ENCODE measurements around the gene CCM2.
A peak's percentile ranks its signal among the peaks of the same experiment; 100 is the strongest.

Gene CCM2

DNA sequence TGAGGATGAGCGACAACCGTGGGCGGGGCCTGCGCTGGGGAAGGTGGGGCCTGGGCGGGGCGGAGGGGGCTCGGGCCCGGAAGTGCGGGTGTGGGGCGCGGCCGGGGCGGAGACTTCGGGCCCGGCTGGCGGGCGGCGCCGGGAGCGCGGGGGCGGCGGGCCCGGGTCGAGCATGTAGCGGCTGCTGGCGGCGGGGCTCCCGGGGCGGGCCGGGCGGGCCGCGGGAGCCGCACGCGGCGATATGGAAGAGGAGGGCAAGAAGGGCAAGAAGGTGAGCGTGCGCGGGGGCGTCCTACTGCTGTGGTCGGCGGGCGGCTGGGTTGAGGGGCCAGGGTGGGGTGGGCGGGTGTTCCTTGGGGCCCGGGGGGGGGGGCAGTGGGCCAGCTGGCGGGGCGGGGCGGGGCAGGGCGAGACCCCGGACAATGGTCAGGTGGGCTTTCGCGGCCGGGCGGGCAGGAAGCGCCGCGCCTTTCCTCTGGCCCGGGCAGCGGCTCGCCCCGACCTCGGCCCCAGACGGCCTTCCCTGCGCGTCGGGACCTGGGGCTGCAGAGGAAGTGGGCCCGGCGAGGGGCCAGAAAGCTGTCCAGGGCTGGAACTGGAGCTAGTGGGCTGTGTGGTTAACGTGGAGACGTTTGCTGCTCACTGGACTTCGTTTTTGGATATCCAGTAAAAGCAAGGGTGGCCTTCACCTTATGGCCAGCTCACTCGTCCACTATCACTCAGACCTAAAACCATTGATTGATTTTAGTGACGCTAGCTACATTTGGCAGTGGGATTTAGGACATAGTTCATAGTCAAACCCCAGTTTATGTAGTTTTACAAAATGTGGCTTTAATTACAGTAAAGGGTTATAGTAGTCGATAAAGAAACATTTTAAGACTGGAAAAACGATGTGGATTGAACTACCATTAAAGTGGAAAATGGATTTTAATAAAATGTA lies at the start of gene CCM2:
TSS of gene CCM2 (plus strand) at position 109 of the 940 bp plus-strand sequence. CDS start at position 242, 133 bp downstream.
- no peak for TF ChIP-seq ZNF274 (IDR thresholded peaks at IDR 0.05; ENCODE audit: low read depth, low read length)

GRCh38 chr7:44953156-44953555 lies 46.8 kb upstream of the CCM2 start:
- no peak for TF ChIP-seq ZNF274 (IDR thresholded peaks at IDR 0.05; ENCODE audit: low read depth, low read length)
- H3K4me3 ChIP-seq (ENCODE audit: low read length), result no peak overlapping the region

More for the DNA sequence above, at the start of gene CCM2:
- H3K4me3 ChIP-seq (ENCODE audit: low read length), result peak within 1 kb of the TSS; percentile 100

- TF ChIP-seq ZNF274 (IDR thresholded peaks at IDR 0.05; ENCODE audit: low read depth, low read length), result no peak
- no peak overlapping the region for H3K4me3 ChIP-seq (ENCODE audit: low read length)
Measured at GRCh38 chr7:44955733-44956132, 44.3 kb upstream of the CCM2 start.

GRCh38 chr7:44956157-44956766 lies 43.7 kb upstream of the CCM2 start:
- no peak for TF ChIP-seq ZNF274 (IDR thresholded peaks at IDR 0.05; ENCODE audit: low read depth, low read length)
- H3K4me3 ChIP-seq (ENCODE audit: low read length), result no peak overlapping the region

- no peak for TF ChIP-seq ZNF274 (IDR thresholded peaks at IDR 0.05; ENCODE audit: low read depth, low read length)
- no peak overlapping the region for H3K4me3 ChIP-seq (ENCODE audit: low read length)
Measured at GRCh38 chr7:44958645-44959344, 41.2 kb upstream of the CCM2 start.

DNA sequence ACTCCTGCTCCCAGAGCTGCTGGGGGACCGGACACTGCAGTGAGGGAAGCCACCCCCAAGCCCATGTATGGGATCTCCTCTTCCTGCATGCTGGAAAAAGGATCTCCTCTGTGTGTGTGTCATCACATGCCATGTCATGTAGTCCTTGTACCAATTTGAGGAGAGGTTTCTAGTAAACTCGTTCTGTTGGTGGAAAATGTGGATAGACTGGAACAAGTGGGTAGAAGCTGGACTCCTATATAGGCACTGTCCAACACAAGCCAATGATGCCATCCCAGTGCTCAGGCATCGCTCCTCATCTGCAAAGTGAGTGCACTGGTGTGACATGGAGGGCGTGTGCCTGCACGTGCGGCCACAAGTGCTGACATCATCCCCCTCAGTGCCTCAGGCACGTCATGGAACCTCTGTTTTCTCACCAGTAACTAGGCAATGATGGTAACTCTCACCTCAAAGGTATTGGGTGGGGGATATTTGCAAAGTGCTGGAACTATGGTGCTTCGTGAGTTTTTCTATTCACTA lies 40.5 kb upstream of the CCM2 start:
- H3K4me3 ChIP-seq (ENCODE audit: low read length), result no peak overlapping the region

GRCh38 chr7:44960011-44960580 lies 39.9 kb upstream of the CCM2 start:
- no peak for TF ChIP-seq ZNF274 (IDR thresholded peaks at IDR 0.05; ENCODE audit: low read depth, low read length)
- no peak overlapping the region for H3K4me3 ChIP-seq (ENCODE audit: low read length)

More for the DNA sequence above, 40.5 kb upstream of the CCM2 start:
- no peak for TF ChIP-seq ZNF274 (IDR thresholded peaks at IDR 0.05; ENCODE audit: low read depth, low read length)

- H3K4me3 ChIP-seq (ENCODE audit: low read length), result no peak overlapping the region
- no peak for TF ChIP-seq ZNF274 (IDR thresholded peaks at IDR 0.05; ENCODE audit: low read depth, low read length)
Measured at GRCh38 chr7:44961844-44962482, 38.0 kb upstream of the CCM2 start.

- H3K4me3 ChIP-seq (ENCODE audit: low read length), result no peak overlapping the region
Measured at GRCh38 chr7:44962483-44963251, 37.3 kb upstream of the CCM2 start.

DNA sequence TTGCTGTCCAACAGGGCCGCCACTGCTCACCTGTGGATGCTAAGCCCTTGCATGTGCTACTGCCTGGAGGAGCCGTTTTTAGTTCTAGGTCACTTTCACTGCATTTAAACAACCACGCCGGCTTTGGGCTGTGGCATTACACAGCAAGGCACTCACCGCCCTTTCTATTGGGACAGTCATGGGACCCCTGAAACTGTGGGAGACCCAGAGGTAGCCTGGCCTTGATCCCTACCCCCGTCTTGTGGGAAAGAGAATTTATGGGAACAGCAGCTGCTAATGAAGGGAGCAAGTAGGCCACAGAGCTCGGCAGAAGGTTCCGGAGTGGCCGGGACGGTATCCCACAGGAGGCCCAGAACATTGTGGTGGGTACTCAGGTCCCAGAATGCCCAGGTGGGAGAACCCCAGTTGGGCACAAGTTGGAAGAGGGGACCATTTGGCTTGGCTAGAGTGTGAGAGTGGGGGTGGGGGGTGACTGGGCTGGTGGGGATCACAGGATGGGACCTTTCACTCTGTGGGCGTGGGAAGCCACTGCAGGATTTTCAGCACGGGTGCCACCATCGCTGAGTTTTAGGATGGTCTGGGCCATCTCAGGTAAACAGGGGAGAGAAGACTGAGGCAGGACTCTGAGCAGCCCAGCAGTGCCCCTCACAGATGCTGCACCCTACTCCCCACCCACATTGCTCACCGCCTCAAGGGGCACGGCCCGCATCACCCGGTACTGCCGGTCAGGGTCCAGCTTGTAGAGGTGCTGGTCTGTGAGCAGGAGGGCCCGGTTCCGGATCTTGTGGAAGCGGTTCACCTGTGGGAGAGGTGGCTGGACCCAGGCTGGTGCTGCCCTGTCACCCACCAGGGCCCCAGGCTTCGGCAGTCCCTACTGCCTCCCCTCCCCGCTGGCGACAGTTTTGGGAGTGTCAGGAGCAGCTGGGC lies 36.4 kb upstream of the CCM2 start:
- no peak for TF ChIP-seq ZNF274 (IDR thresholded peaks at IDR 0.05; ENCODE audit: low read depth, low read length)
- no peak overlapping the region for H3K4me3 ChIP-seq (ENCODE audit: low read length)

More at GRCh38 chr7:44962483-44963251, 37.3 kb upstream of the CCM2 start:
- TF ChIP-seq ZNF274 (IDR thresholded peaks at IDR 0.05; ENCODE audit: low read depth, low read length), result no peak

GRCh38 chr7:44964384-44964830 lies 35.6 kb upstream of the CCM2 start:
- H3K4me3 ChIP-seq (ENCODE audit: low read length), result no peak overlapping the region
- no peak for TF ChIP-seq ZNF274 (IDR thresholded peaks at IDR 0.05; ENCODE audit: low read depth, low read length)
